ENCODE results near the gene MCF2L2.
"Not testable (repeated sequence)": the region's sequence is repeated elsewhere in the genome, so short reads cannot be mapped to it uniquely, and the experiment has no call there.

MCF2L2 gene

GRCh38 chr3:183193762-183194689 lies 234.4 kb downstream of the MCF2L2 start:
- DNase-seq, result no peak

GRCh38 chr3:183192650-183193300 lies 235.6 kb downstream of the MCF2L2 start:
- peak; percentile 57 for DNase-seq

GRCh38 chr3:183189641-183190040 lies 238.8 kb downstream of the MCF2L2 start:
- no peak for DNase-seq

- DNase-seq, result no peak
These were observed 239.4 kb downstream of the MCF2L2 start for GRCh38 chr3:183188895-183189462.

- no peak for DNase-seq
These were observed 242.7 kb downstream of the MCF2L2 start for GRCh38 chr3:183185696-183186095.

DNA sequence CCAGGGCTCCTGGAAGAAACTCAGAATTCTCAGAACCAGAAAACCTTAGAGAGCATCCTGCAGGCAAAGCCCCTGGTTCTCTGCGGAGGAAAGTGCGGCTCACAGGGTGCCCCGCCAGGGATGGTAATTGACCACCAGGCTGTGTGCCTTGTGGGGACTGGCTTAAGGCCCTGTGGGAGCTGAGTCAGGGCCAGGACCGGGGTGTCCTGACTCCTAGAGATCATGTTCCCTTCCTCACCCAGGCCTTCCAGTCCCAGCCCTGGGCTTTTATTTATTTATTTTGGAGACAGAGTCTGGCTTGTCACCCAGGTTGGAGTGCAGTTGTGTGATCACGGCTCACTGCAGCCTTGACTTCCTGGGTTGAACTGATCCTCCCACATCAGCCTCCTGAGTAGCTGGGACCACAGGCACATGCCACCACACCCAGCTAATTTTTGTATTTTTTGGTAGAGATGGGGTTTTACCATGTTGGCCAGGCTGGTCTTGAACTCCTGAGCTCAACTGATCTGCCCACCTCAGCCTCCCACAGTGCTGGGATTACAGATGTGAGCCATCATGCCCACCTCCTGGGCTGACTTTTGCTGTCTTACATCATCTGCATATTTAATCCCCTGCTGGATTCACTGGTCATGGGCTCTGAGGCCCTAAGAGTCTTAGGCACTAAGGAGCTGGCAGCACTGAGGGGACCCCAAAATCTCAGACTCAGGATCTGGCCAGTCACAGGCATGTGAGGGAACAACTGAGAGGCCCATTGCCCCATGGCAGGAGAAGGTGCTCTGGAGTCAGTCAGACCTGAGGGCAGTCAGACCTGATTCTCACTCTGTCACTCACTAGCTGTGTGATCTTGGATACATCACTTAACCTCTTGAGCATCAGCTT lies 245.4 kb downstream of the MCF2L2 start:
- DNase-seq, result no peak

GRCh38 chr3:183182073-183182472 lies 246.3 kb downstream of the MCF2L2 start:
- no peak for DNase-seq

GRCh38 chr3:183181606-183182005 lies 246.8 kb downstream of the MCF2L2 start:
- DNase-seq, result no peak

- DNase-seq, result no peak
These were observed 247.6 kb downstream of the MCF2L2 start for GRCh38 chr3:183180784-183181295.

- no peak for DNase-seq
These were observed 248.2 kb downstream of the MCF2L2 start for GRCh38 chr3:183180110-183180783.

DNA sequence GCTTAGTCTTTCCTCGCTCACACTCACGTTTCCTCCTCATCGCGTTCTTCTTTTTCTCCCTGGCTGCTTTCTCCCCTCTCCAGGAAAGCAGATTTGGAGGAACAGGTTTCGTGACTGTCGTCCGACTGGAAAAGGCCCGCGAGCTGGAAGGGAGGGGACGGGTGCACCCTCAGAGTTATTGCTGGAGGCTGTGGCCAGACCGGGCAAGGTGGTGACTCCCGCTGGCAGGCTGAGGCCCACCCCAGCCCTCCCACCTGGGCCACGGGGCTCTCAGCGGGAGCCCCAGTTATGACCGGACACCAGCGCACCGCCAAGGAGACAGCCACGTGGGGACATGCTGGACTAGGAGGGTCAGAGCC lies 248.9 kb downstream of the MCF2L2 start:
- DNase-seq, result not testable (repeated sequence)

DNA sequence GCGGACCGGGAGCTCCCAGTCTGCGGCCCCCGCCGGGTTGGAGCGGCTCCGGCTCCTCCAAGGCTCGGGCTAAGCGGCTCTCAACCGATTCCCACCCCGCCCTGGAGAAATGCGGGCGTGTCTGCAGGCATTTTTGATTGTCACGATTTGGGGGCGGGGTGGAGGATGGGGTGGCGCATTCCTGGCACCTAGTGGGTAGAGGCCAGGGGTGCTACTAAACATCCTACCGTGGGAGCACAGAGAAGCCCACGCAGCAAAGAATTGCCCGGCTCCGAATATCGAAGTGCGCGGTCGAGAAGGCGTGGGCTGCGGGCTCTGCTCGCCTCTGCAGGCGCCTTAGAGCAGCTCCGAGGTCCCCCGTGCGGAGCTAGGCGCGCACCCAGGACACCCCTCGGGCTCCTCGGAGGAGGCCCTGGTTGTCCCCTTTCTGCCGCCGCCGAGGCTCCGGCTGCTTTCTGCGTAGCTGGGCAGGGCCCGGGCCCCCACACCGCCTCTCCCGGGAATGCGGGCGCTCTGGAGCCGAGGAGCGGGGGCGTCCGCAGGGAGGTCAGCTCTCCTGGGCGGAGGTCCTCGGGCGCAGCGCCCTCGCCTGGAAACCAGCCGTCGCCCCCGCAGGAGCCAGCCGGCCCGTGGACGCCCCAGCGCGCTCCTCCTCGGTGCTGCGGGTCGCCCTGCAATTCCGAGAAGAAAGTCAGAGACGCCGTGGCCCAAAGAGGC lies 249.4 kb downstream of the MCF2L2 start:
- DNase-seq, result peak; percentile 15

DNA sequence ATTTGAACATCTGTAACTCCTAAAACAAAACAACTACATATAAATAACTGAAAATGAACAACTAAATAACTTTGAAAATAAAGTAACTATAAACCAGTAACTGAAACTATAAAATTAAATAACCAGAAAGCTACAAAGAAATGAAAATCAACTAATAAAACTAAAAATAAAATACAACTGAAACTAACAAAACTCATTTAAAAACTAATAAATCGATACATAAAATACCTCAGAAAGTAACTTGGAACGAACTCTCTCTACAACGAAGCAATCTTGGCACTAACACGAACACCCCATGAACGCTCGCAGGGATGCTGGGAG lies 249.9 kb downstream of the MCF2L2 start:
- DNase-seq, result no peak

- no peak for DNase-seq
These were observed 256.3 kb downstream of the MCF2L2 start for GRCh38 chr3:183172051-183172639.

DNA sequence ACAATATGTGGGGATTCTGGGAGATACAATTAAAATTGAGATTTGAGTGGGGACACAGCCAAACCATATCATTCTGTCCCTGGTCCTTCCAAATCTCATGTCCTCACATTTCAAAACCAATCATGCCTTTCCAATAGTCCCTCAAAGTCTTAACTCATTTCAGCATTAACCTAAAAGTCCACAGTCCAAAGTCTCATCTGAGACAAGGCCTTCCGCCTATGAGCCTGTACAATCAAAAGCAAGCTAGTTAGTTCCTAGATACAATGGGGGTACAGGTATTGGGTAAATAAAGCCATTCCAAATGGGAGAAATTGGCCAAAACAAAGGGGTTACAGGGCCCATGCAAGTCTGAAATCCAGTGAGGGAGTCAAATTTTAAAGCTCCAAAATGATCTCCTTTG lies 260.4 kb downstream of the MCF2L2 start:
- DNase-seq, result not testable (repeated sequence)

GRCh38 chr3:183163563-183163962 lies 264.9 kb downstream of the MCF2L2 start:
- no peak for DNase-seq

- DNase-seq, result no peak
These were observed 266.7 kb downstream of the MCF2L2 start for GRCh38 chr3:183161552-183162336.

DNA sequence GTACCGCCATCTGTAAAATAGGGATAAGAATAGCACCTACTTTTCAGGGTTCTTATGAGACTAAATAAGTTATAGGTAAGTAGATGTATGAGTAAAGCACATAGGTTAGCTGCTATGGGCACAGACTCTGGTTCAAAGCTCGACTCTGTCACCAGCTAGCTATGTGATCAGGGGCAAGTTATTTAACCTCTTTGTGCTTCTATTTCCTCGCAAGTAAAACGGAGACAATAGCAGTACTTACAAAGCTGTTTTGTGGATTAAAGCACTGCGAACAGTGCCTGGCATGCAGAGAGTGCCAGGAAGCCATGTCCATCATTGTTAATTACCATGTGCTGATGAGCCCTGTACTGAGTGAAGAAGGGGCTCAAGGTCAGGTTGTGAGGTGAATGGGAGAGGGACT lies 267.8 kb downstream of the MCF2L2 start:
- no peak for DNase-seq

GRCh38 chr3:183159333-183159732 lies 269.1 kb downstream of the MCF2L2 start:
- no peak for DNase-seq

DNA sequence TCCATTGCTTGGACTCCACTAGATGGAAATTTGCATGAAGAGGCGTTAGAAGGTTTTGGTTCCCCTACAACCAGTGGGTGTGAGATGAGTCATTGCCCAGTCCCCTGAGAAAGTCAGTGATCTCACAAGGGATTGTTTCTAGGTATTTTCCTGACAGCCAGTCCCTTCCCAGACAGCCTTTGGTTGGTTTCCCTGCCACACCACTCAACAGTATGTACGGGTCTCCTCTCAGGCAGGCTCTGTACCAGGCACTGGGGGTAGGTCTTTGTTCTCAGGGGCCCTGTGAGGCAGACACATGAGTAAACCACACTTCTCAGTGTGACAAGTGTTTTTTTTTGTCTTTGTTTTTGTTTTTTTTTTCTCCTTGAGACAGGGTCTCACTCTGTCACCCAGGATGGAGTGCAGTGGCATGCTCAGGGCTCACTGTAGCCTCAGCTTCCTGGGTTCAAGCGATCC lies 269.8 kb downstream of the MCF2L2 start:
- no peak for DNase-seq

Data from NCI-H2171 (cell line).